HCT116 (cell line): ENCODE measurements around the gene WNT7B. TPM values are rescaled to one million over a fixed set of nuclear protein-coding genes. Genes with fewer than 3 reads are reported as not detected.
A peak's percentile ranks its signal among the peaks of the same experiment; 100 is the strongest.

Source experiments
- ATAC-seq: fragments of 200-7000 bp; cut with Tn5 transposase; 2 replicates; pipeline ENCODE4 v1.9.1; 2020; ENCODE audit warnings: mild to moderate bottlenecking, moderate library complexity
- BruUV-seq: library from RNA; stranded (reverse); fragments of 400-500 nt; replicated peaks from 2 replicates; lab custom pipeline; 2021; lab: Mats Ljungman, UMichigan
- CTCF ChIA-PET: fragments of 300-600 bp; sonication (Branson Sonifier 250); formaldehyde crosslinking; loops from one replicate; lab custom pipeline; 2021; ENCODE audit warnings: antibody characterized with exemption; lab: Charles Lee
- POLR2A ChIA-PET: fragments of 300-600, 350-600 bp; sonication (Branson Sonifier 250); formaldehyde crosslinking; loops from one replicate; lab custom pipeline; 2021; ENCODE audit warnings: antibody characterized with exemption; lab: Charles Lee
- RAD21 ChIA-PET, 2 experiments: fragments of 300-600 bp; sonication (Branson Sonifier 250); formaldehyde crosslinking; loops; one replicate each; lab custom pipeline; 2023; ENCODE audit warnings: low total read pairs in 2 of 2; ENCODE audit not compliant: uncharacterized antibody in 2 of 2, unreplicated experiment in 2 of 2, low non-redundant PET in 1 of 2; lab: Charles Lee
- DNase-seq: peaks from one replicate; pipeline ENCODE4 v3.0.0-alpha.2; 2010; ENCODE audit warnings: low read depth, low spot score
- H2AFZ ChIP-seq: fragments of 200-600 bp; shearing (Covaris generic), sonication (generic); 2 replicates; pipeline ENCODE4 v1.6.1; 2017; ENCODE audit warnings: low read depth, mixed run types, mixed read lengths, antibody characterized with exemption, low read length; ENCODE audit not compliant: poor library complexity, severe bottlenecking
- H3K27ac ChIP-seq: 2 replicates; pipeline ENCODE4 v1.5.1; 2012; ENCODE audit warnings: low read depth, low read length
- H3K27me3 ChIP-seq: fragments of 200-600 bp; sonication (generic); 2 replicates; pipeline ENCODE4 v1.6.1; 2016; ENCODE audit warnings: mixed run types, low read length, mixed read lengths; ENCODE audit not compliant: insufficient read depth
- H3K36me3 ChIP-seq, 2 experiments: fragments of 200-500 bp in 1 of 2; fragments of 200-600 bp in 1 of 2; sonication (Bioruptor generic) in 1 of 2; sonication (generic) in 1 of 2; 2 replicates each; pipeline versions ENCODE4 v1.5.1 to v1.6.1; 2014 to 2016; ENCODE audit warnings: low read length in 2 of 2, inconsistent platforms in 1 of 2, mixed read lengths in 1 of 2, mixed run types in 1 of 2; ENCODE audit not compliant: insufficient read depth in 2 of 2, control insufficient read depth in 1 of 2
- H3K4me1 ChIP-seq, 2 experiments: fragments of 200-600 bp in 1 of 2; sonication (generic) in 1 of 2; 2 replicates each; pipeline versions ENCODE4 v1.5.1 to v1.6.1; 2012 to 2017; ENCODE audit warnings: low read length in 2 of 2, inconsistent platforms in 1 of 2, mild to moderate bottlenecking in 1 of 2, mixed read lengths in 1 of 2, mixed run types in 1 of 2, moderate library complexity in 1 of 2; ENCODE audit not compliant: insufficient read depth in 2 of 2, control insufficient read depth in 1 of 2
- H3K4me2 ChIP-seq: fragments of 200-600 bp; sonication (generic); 2 replicates; pipeline ENCODE4 v1.6.1; 2017; ENCODE audit warnings: mixed run types, low read length, mixed read lengths
- H3K4me3 ChIP-seq, 2 experiments: fragments of 200-600 bp in 1 of 2; sonication (generic) in 1 of 2; replicated peaks in 1 of 2; 2 replicates each; pipeline ENCODE4 v1.5.1; 2011 to 2016; ENCODE audit warnings: low read length in 2 of 2, control low read depth in 1 of 2, low read depth in 1 of 2, mild to moderate bottlenecking in 1 of 2, mixed read lengths in 1 of 2, mixed run types in 1 of 2
- H3K79me2 ChIP-seq: fragments of 200-600 bp; sonication (generic); 2 replicates; pipeline ENCODE4 v1.6.1; 2017; ENCODE audit warnings: mild to moderate bottlenecking, mixed run types, low read length, moderate library complexity, mixed read lengths; ENCODE audit not compliant: insufficient read depth
- H3K9ac ChIP-seq: fragments of 200-600 bp; sonication (generic); 2 replicates; pipeline ENCODE4 v1.6.1; 2016; ENCODE audit warnings: low read length, mixed read lengths
- H3K9me2 ChIP-seq: fragments of 200-600 bp; sonication (generic), shearing (Covaris generic); 2 replicates; pipeline ENCODE4 v1.6.1; 2017; ENCODE audit warnings: mixed run types, mild to moderate bottlenecking, moderate library complexity; ENCODE audit not compliant: insufficient read depth
- H3K9me3 ChIP-seq, 2 experiments: fragments of 200-500 bp in 1 of 2; fragments of 200-600 bp in 1 of 2; sonication (Bioruptor generic) in 1 of 2; sonication (generic) in 1 of 2; 2 replicates each; pipeline ENCODE4 v1.6.1; 2014 to 2017; ENCODE audit warnings: low read length in 2 of 2, mixed read lengths in 2 of 2, inconsistent platforms in 1 of 2, low read depth in 1 of 2, mild to moderate bottlenecking in 1 of 2, mixed run types in 1 of 2, moderate library complexity in 1 of 2; ENCODE audit not compliant: control insufficient read depth in 1 of 2, insufficient read depth in 1 of 2
- H4K20me1 ChIP-seq: fragments of 200-600 bp; sonication (generic), shearing (Covaris generic); 2 replicates; pipeline ENCODE4 v1.6.1; 2017; ENCODE audit warnings: mixed run types, mild to moderate bottlenecking, moderate library complexity; ENCODE audit not compliant: insufficient read depth
- EGR1 ChIP-seq: IDR thresholded peaks from 2 replicates; pipeline ENCODE4 v1.6.1; 2012; ENCODE audit warnings: low read depth
- ELF1 ChIP-seq: IDR thresholded peaks from 2 replicates; pipeline ENCODE4 v1.6.1; 2012; ENCODE audit warnings: low read depth, borderline replicate concordance
- EZH2phosphoT487 ChIP-seq: fragments of 200-600 bp; IDR thresholded peaks from 2 replicates; pipeline ENCODE4 v1.6.1; 2018; ENCODE audit warnings: antibody characterized with exemption, borderline replicate concordance
- FOSL1 ChIP-seq: IDR thresholded peaks from 2 replicates; pipeline ENCODE4 v1.6.1; 2012; ENCODE audit warnings: low read depth
- JUND ChIP-seq: IDR thresholded peaks from 2 replicates; pipeline ENCODE4 v1.6.1; 2012
- MAX ChIP-seq: IDR thresholded peaks from 2 replicates; pipeline ENCODE4 v1.6.1; 2012
- POLR2A ChIP-seq: IDR thresholded peaks from 2 replicates; pipeline ENCODE4 v1.7.0; 2011; ENCODE audit warnings: borderline replicate concordance; ENCODE audit not compliant: insufficient read depth, insufficient read length; ENCODE audit errors: extremely low read depth
- POLR2AphosphoS5 ChIP-seq: IDR thresholded peaks from 2 replicates; pipeline ENCODE4 v1.6.1; 2011; ENCODE audit warnings: mild to moderate bottlenecking, low read depth, low read length, moderate library complexity
- SIN3A ChIP-seq: IDR thresholded peaks from 2 replicates; pipeline ENCODE4 v1.6.1; 2012; ENCODE audit warnings: low read depth
- SRF ChIP-seq: IDR thresholded peaks from 2 replicates; pipeline ENCODE4 v1.6.1; 2012; ENCODE audit warnings: low read depth
- TCF7L2 ChIP-seq: IDR thresholded peaks from 2 replicates; pipeline ENCODE4 v1.7.0; 2011; ENCODE audit warnings: borderline replicate concordance, inconsistent platforms; ENCODE audit not compliant: insufficient read depth, insufficient read length; ENCODE audit errors: extremely low read depth
- YY1 ChIP-seq: IDR thresholded peaks from 2 replicates; pipeline ENCODE4 v1.6.1; 2011; ENCODE audit warnings: low read length, low read depth, moderate library complexity, mild to moderate bottlenecking; ENCODE audit not compliant: insufficient replicate concordance; ENCODE audit errors: extremely low read depth
- ZBTB33 ChIP-seq: IDR thresholded peaks from 2 replicates; pipeline ENCODE4 v1.6.1; 2011; ENCODE audit warnings: mild to moderate bottlenecking, low read length, moderate library complexity; ENCODE audit not compliant: insufficient replicate concordance; ENCODE audit errors: extremely low read depth
- ZFX ChIP-seq: fragments of 450-650 bp; IDR thresholded peaks from 2 replicates; pipeline ENCODE4 v1.6.1; 2017
- ZNF274 ChIP-seq: fragments of 200-500 bp; sonication (Bioruptor generic); IDR thresholded peaks from 2 replicates; pipeline ENCODE4 v1.6.1; 2014; ENCODE audit warnings: mild to moderate bottlenecking, low read depth, low read length, inconsistent platforms
- intact Hi-C: fragments of 100-400 bp; cut with micrococcal nuclease; formaldehyde crosslinking; loops from 2 replicates; pipeline ENCODE4 v1.10.0; 2022
- total RNA-seq: library from RNA; stranded (reverse); gene quantifications from one replicate; pipeline ENCODE4 v1.2.1, GENCODE V29; 2021; ENCODE audit not compliant: unreplicated experiment
- TF ChIP-seq, protein P1 (sequence below): IDR thresholded peaks from 2 replicates; pipeline ENCODE4 v1.6.1; 2012; ENCODE audit warnings: low read depth
- TF ChIP-seq, protein P2 (sequence below): IDR thresholded peaks from 2 replicates; pipeline ENCODE4 v1.6.1; 2012
- TF ChIP-seq, protein P3 (sequence below), 3 experiments: fragments of 200-600 bp in 1 of 3; sonication (generic) in 1 of 3; IDR thresholded peaks in 2 of 3; conservative IDR thresholded peaks in 1 of 3; 2 replicates each; pipeline ENCODE4 v1.5.1; 2012 to 2017; ENCODE audit warnings: low read depth in 2 of 3, low read length in 2 of 3, antibody characterized with exemption in 1 of 3, borderline replicate concordance in 1 of 3, control low read depth in 1 of 3, mild to moderate bottlenecking in 1 of 3, mixed read lengths in 1 of 3, mixed run types in 1 of 3, moderate library complexity in 1 of 3; ENCODE audit not compliant: insufficient read depth in 1 of 3

The WNT7B gene
- total RNA-seq, 1 experiment from 2014 or later: 10.5 TPM

GRCh38 chr22:45925811-45926351, 51.1 kb downstream of the WNT7B start:
- no peaks in the 10 kb centered on the region for H3K9me2 ChIP-seq
- no peaks in the 10 kb centered on the region for H3K36me3 ChIP-seq
- H3K9me3 ChIP-seq: no peaks in the 10 kb centered on the region
- no peak for DNase-seq
- BruUV-seq: no TSS peak
- peak; percentile 34 for ATAC-seq
- H3K9ac ChIP-seq: peak overlapping the region; percentile 17; the same call in 1 of the 2 replicates
- no peaks in the 10 kb centered on the region for H4K20me1 ChIP-seq
- H3K79me2 ChIP-seq: no peaks in the 10 kb centered on the region
- H3K27ac ChIP-seq: no peak overlapping the region
- peaks cover 2 to 18% of the 10 kb centered on the region in 2 experiments; a peak in 3 of 4 replicates for H3K4me1 ChIP-seq
- POLR2A ChIA-PET: no interaction called here
- no peak overlapping the region for H2AFZ ChIP-seq
- intact Hi-C loops: no loop called here
- no peak for TF ChIP-seq EZH2phosphoT487
- no peak for TF ChIP-seq ELF1
- no peak for TF ChIP-seq POLR2A
- TF ChIP-seq, protein P1, sequence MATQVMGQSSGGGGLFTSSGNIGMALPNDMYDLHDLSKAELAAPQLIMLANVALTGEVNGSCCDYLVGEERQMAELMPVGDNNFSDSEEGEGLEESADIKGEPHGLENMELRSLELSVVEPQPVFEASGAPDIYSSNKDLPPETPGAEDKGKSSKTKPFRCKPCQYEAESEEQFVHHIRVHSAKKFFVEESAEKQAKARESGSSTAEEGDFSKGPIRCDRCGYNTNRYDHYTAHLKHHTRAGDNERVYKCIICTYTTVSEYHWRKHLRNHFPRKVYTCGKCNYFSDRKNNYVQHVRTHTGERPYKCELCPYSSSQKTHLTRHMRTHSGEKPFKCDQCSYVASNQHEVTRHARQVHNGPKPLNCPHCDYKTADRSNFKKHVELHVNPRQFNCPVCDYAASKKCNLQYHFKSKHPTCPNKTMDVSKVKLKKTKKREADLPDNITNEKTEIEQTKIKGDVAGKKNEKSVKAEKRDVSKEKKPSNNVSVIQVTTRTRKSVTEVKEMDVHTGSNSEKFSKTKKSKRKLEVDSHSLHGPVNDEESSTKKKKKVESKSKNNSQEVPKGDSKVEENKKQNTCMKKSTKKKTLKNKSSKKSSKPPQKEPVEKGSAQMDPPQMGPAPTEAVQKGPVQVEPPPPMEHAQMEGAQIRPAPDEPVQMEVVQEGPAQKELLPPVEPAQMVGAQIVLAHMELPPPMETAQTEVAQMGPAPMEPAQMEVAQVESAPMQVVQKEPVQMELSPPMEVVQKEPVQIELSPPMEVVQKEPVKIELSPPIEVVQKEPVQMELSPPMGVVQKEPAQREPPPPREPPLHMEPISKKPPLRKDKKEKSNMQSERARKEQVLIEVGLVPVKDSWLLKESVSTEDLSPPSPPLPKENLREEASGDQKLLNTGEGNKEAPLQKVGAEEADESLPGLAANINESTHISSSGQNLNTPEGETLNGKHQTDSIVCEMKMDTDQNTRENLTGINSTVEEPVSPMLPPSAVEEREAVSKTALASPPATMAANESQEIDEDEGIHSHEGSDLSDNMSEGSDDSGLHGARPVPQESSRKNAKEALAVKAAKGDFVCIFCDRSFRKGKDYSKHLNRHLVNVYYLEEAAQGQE: no peak
- TF ChIP-seq, protein P2, sequence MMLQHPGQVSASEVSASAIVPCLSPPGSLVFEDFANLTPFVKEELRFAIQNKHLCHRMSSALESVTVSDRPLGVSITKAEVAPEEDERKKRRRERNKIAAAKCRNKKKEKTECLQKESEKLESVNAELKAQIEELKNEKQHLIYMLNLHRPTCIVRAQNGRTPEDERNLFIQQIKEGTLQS: no peak
- TF ChIP-seq SIN3A: no peak
- no peak for TF ChIP-seq MAX
- TF ChIP-seq JUND: no peak
- TF ChIP-seq, protein P3, sequence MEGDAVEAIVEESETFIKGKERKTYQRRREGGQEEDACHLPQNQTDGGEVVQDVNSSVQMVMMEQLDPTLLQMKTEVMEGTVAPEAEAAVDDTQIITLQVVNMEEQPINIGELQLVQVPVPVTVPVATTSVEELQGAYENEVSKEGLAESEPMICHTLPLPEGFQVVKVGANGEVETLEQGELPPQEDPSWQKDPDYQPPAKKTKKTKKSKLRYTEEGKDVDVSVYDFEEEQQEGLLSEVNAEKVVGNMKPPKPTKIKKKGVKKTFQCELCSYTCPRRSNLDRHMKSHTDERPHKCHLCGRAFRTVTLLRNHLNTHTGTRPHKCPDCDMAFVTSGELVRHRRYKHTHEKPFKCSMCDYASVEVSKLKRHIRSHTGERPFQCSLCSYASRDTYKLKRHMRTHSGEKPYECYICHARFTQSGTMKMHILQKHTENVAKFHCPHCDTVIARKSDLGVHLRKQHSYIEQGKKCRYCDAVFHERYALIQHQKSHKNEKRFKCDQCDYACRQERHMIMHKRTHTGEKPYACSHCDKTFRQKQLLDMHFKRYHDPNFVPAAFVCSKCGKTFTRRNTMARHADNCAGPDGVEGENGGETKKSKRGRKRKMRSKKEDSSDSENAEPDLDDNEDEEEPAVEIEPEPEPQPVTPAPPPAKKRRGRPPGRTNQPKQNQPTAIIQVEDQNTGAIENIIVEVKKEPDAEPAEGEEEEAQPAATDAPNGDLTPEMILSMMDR (IDR thresholded peaks at IDR 0.05 in 2 of 3, conservative IDR thresholded peaks at IDR 0.05 in 1 of 3; ENCODE audit: borderline replicate concordance in 1 of 3, insufficient read depth in 1 of 3, low read depth in 2 of 3, low read length in 2 of 3): no peak
- TF ChIP-seq ZNF274: no peak
- TF ChIP-seq SRF: no peak
- TF ChIP-seq ZBTB33: no peak
- TF ChIP-seq ZFX: no peak
- no peak for TF ChIP-seq TCF7L2
- TF ChIP-seq YY1: no peak
- no peak for TF ChIP-seq POLR2AphosphoS5
- no peak for TF ChIP-seq FOSL1
- no peak for TF ChIP-seq EGR1
- no peak overlapping the region for H3K4me3 ChIP-seq
- peak overlapping the region; percentile 44 for H3K4me2 ChIP-seq
- RAD21 ChIA-PET: no interaction called here
- H3K27me3 ChIP-seq: no peaks in the 10 kb centered on the region
- CTCF ChIA-PET: no interaction called here
